GM18873 (cell line): ENCODE measurements around the gene APOL1.
"Not testable (repeated sequence)": the region's sequence is repeated elsewhere in the genome, so short reads cannot be mapped to it uniquely, and the experiment has no call there.

Experiments used
- ATAC-seq: cut with Tn5 transposase; IDR thresholded peaks from one replicate; pipeline ENCODE4 v1.9.1; 2021; ENCODE audit warnings: mild to moderate bottlenecking, moderate library complexity, moderate number of reproducible peaks; ENCODE audit not compliant: unreplicated experiment, low FRiP score

Gene APOL1

GRCh38 chr22:36243986-36244385 is 8.9 kb upstream of the APOL1 start:
- ATAC-seq: no peak

GRCh38 chr22:36244522-36245391 is 8.2 kb upstream of the APOL1 start:
- no peak for ATAC-seq

- no peak for ATAC-seq
Observed at GRCh38 chr22:36245805-36246356, 7.1 kb upstream of the APOL1 start.

- ATAC-seq: no peak
Observed at GRCh38 chr22:36246718-36247117, 6.2 kb upstream of the APOL1 start.

GRCh38 chr22:36247955-36248354 is 5.0 kb upstream of the APOL1 start:
- ATAC-seq: no peak

- no peak for ATAC-seq
Observed at GRCh38 chr22:36249160-36249559, 3.8 kb upstream of the APOL1 start.

GRCh38 chr22:36250292-36250960 is 2.5 kb upstream of the APOL1 start:
- ATAC-seq: not testable (repeated sequence)

- not testable (repeated sequence) for ATAC-seq
Observed at GRCh38 chr22:36251979-36252608, 839 bp upstream of the APOL1 start.

- ATAC-seq: no peak
Observed at GRCh38 chr22:36253523-36254490, 874 bp downstream of the APOL1 start.

- not testable (repeated sequence) for ATAC-seq
Observed at GRCh38 chr22:36255572-36255971, 2.6 kb downstream of the APOL1 start.

- ATAC-seq: no peak
Observed at GRCh38 chr22:36256478-36256877, 3.5 kb downstream of the APOL1 start.

- ATAC-seq: no peak
Observed at GRCh38 chr22:36257308-36257707, 4.4 kb downstream of the APOL1 start.

- ATAC-seq: no peak
Observed at GRCh38 chr22:36257948-36258670, 5.2 kb downstream of the APOL1 start.

GRCh38 chr22:36258701-36259614 is 6.0 kb downstream of the APOL1 start:
- ATAC-seq: no peak

GRCh38 chr22:36259615-36260300 is 6.8 kb downstream of the APOL1 start:
- ATAC-seq: no peak

- ATAC-seq: not testable (repeated sequence)
Observed at GRCh38 chr22:36261675-36262074, 8.7 kb downstream of the APOL1 start.

- not testable (repeated sequence) for ATAC-seq
Observed at GRCh38 chr22:36262307-36262706, 9.4 kb downstream of the APOL1 start.
